Measurements from ENCODE around the gene TCP11.
"Not testable (repeated sequence)": the region's sequence is repeated elsewhere in the genome, so short reads cannot be mapped to it uniquely, and the experiment has no call there.

The TCP11 gene

DNA sequence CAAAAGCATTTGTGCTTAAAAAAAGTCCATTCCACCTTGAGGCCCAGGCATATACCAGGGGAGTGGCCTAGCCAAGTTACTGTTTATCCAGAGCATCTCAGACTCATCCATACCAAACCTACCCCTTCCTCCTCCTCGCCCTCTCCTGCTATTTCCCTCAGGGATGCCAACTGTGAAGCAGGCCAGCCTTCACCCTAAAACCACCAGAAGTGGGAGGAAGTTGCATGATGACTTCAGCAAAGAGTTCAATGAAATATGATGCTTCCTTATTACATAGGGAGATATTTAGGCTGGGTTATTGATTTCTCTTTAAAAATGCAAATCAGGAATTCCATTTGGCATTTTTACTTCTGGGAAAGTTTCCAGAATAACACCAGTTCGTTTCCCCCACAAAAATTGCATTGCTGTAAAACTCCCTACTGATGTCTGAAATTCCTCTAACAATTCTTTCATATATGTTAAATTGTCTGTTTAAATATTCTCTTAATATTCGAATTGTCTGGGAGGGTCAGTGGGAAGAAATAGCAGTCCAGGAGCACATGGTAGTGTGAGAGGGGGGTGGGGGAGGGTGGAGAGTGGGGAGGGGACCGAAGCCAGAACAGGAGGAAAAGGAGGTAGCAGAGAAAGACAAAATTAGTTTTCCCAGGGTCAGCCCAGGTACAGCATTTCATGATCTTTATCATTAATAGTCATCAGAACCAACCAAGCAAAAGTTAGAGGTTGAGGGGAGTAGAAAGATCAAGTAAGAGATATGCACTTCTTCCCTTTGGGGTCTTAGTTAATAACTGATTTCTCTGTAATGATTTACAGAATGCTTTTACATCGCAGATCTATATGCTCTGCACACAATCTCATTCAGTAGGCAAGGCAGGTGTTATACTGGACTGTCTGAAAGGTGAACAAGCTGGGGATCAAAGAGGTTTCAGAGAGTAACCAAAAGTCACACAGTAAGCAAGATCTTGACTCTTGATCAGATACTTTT, 1.7 kb upstream of the TCP11 start:
- DNase-seq (ENCODE audit: low read depth, low spot score): peak; percentile 50
- POLR2A ChIA-PET: no interaction called here
- TF ChIP-seq, protein P1, sequence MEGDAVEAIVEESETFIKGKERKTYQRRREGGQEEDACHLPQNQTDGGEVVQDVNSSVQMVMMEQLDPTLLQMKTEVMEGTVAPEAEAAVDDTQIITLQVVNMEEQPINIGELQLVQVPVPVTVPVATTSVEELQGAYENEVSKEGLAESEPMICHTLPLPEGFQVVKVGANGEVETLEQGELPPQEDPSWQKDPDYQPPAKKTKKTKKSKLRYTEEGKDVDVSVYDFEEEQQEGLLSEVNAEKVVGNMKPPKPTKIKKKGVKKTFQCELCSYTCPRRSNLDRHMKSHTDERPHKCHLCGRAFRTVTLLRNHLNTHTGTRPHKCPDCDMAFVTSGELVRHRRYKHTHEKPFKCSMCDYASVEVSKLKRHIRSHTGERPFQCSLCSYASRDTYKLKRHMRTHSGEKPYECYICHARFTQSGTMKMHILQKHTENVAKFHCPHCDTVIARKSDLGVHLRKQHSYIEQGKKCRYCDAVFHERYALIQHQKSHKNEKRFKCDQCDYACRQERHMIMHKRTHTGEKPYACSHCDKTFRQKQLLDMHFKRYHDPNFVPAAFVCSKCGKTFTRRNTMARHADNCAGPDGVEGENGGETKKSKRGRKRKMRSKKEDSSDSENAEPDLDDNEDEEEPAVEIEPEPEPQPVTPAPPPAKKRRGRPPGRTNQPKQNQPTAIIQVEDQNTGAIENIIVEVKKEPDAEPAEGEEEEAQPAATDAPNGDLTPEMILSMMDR (IDR thresholded peaks at IDR 0.05; ENCODE audit: insufficient read depth, low read length, missing control alignments): no peak
- H3K4me3 ChIP-seq (ENCODE audit: low read depth, low read length): no peak overlapping the region
- CTCF ChIA-PET: interaction anchor here (5.5 to 9.5 kb wide), 4 partner anchors 62 to 158 kb away, joined by 80 to 340 read pairs (median 244); no protein-coding TSS in a partner anchor

DNA sequence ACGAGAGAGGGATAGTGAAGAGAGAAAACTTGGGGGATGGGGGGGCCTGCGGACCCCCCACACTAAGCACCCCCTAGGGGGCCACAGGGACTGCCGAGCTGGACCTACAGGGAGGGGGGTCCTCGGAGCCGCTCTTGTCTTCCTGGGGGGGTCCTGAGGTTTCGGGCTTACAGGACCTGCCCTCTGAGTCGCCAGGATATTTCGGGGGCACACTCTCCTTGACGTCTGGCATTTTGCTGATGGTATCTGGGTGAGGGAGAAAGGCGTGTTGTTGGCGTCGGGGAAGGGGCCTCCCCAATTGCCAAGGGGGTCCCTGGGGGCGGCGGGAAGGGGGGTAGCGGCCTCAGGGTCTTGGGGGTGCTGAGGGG, 516 bp downstream of the TCP11 start:
- DNase-seq (ENCODE audit: low read depth, low spot score): no peak
- ChIA-PET POLR2A (no interaction called here), CTCF (interaction anchor here (0.6 to 5.7 kb wide), 35 partner anchors 8 to 1292 kb away, joined by 3 to 309 read pairs (median 5); partner anchors contain the start of genes ANKS1A and TAF11)
- H3K4me3 ChIP-seq (ENCODE audit: low read depth, low read length): no peak overlapping the region
- TF ChIP-seq, protein P1 (IDR thresholded peaks at IDR 0.05; ENCODE audit: insufficient read depth, low read length, missing control alignments): no peak

- peak; percentile 41 for DNase-seq (ENCODE audit: low read depth, low spot score)
- POLR2A ChIA-PET: no interaction called here
- CTCF ChIA-PET: interaction anchor here (0.6 to 5.7 kb wide), 71 partner anchors 9 to 977 kb away, joined by 3 to 309 read pairs (median 4); partner anchors contain the start of genes ANKS1A and TAF11
- TF ChIP-seq, protein P1 (IDR thresholded peaks at IDR 0.05; ENCODE audit: insufficient read depth, low read length, missing control alignments): peak; percentile 58
- no peak overlapping the region for H3K4me3 ChIP-seq (ENCODE audit: low read depth, low read length)
Measured at GRCh38 chr6:35139924-35140638, 1.1 kb downstream of the TCP11 start.

DNA sequence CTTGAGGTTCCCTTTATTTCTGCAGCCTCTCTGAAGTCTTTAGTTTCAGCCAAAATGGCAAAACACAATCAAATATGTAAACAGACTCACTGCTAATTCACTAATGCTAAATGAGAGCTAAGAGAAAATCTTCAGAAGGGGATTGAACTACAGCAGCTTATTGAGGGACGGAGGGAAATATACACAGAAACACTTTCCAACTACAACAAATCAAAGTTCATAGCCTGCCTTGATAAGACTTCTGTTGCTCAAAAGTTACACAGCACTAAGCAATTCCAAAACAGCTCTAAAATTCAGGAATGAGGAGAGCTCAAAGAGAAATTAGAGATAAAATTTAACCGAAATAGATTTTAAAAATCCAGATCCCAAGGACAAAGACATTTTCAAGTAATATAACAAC, 1.7 kb downstream of the TCP11 start:
- CTCF ChIA-PET: interaction anchor here (0.6 to 5.7 kb wide), 69 partner anchors 8 to 976 kb away, joined by 3 to 309 read pairs (median 4); partner anchors contain the start of genes ANKS1A and TAF11
- TF ChIP-seq, protein P1 (IDR thresholded peaks at IDR 0.05; ENCODE audit: insufficient read depth, low read length, missing control alignments): no peak
- H3K4me3 ChIP-seq (ENCODE audit: low read depth, low read length): no peak overlapping the region
- POLR2A ChIA-PET: no interaction called here
- DNase-seq (ENCODE audit: low read depth, low spot score): no peak

GRCh38 chr6:35138191-35138590, 2.9 kb downstream of the TCP11 start:
- DNase-seq (ENCODE audit: low read depth, low spot score); H3K4me3 ChIP-seq (ENCODE audit: low read depth, low read length); POLR2A ChIA-PET: not testable (repeated sequence)
- CTCF ChIA-PET: interaction anchor here (0.7 to 5.7 kb wide), 7 partner anchors 11 to 249 kb away, joined by 3 to 309 read pairs (median 19); partner anchors contain the start of gene ANKS1A

DNA sequence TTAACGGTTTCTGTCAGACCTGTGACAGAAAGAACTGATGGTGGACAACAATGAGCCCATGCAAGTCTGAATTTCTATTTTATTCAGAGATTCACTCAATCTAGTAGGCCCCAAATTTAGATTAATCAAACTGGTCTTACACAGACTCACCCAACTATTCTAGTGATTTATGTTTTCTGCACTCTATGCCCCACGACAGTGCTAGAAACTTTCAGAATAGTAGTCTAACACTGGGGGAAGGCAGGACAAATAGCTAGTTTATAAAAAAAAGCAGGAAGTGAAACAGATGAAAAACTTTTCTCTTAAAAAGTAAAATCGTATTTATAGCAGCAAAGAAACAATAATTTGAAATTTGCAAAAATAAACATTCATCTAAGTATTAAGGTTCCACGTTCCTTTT, 5.0 kb downstream of the TCP11 start:
- no peak overlapping the region for H3K4me3 ChIP-seq (ENCODE audit: low read depth, low read length)
- TF ChIP-seq, protein P1 (IDR thresholded peaks at IDR 0.05; ENCODE audit: insufficient read depth, low read length, missing control alignments): no peak
- no peak for DNase-seq (ENCODE audit: low read depth, low spot score)
- CTCF ChIA-PET: interaction anchor here (0.6 to 2.2 kb wide), 5 partner anchors 105 to 249 kb away, joined by 3 to 33 read pairs (median 4); no protein-coding TSS in a partner anchor
- POLR2A ChIA-PET: no interaction called here

Data from AG04449 (cell line).